Gastroesophageal sphincter (tissue), 4 donors: Measurements from ENCODE around the gene KIF5A. TPM values are rescaled to one million over a fixed set of nuclear protein-coding genes. Genes with fewer than 3 reads are reported as not detected.
"Not testable (repeated sequence)": the region's sequence is repeated elsewhere in the genome, so short reads cannot be mapped to it uniquely, and the experiment has no call there.

Source experiments
- ATAC-seq: fragments of 150-250 bp; one replicate; pipeline ENCODE4 v1.9.1; 2016; ENCODE audit warnings: mild to moderate bottlenecking, moderate library complexity
- H3K27ac ChIP-seq, 4 donors: fragments of 200-600 bp; sonication (generic) in 3 of 4; 1 replicate in 3 of 4; 2 replicates in 1 of 4; pipeline ENCODE4 v1.5.1; 2016 to 2019
- H3K27me3 ChIP-seq: fragments of 200-600 bp; sonication (generic); one replicate; pipeline ENCODE4 v1.5.1; 2019
- H3K36me3 ChIP-seq, 2 donors: fragments of 200-600 bp; sonication (generic); one replicate each; pipeline ENCODE4 v1.5.1; 2019; ENCODE audit warnings: control low read depth in 1 of 2
- H3K4me1 ChIP-seq, 3 donors: fragments of 200-600 bp; sonication (generic); 1 replicate in 2 of 3; 2 replicates in 1 of 3; pipeline ENCODE4 v1.5.1; 2016 to 2019; ENCODE audit warnings: control low read depth in 2 of 3
- H3K4me3 ChIP-seq, 2 donors: fragments of 200-600 bp; sonication (generic); one replicate each; pipeline ENCODE4 v1.5.1; 2019; ENCODE audit warnings: mild to moderate bottlenecking in 1 of 2, moderate library complexity in 1 of 2
- H3K9me3 ChIP-seq, 3 donors: fragments of 200-600 bp; sonication (generic); one replicate each; pipeline ENCODE4 v1.5.1; 2017 to 2019; ENCODE audit warnings: control low read depth in 2 of 3
- CTCF ChIP-seq, 4 experiments: fragments of 200-600 bp in 2 of 4; fragments of 450-650 bp in 2 of 4; sonication (generic) in 1 of 4; IDR thresholded peaks; one replicate each; pipeline ENCODE4 v1.5.1; 2017 to 2019; ENCODE audit warnings: antibody characterized with exemption in 4 of 4, mild to moderate bottlenecking in 2 of 4, moderate library complexity in 2 of 4
- EP300 ChIP-seq: sonication (generic); formaldehyde crosslinking; IDR thresholded peaks from one replicate; pipeline ENCODE4 v1.6.1; 2017; ENCODE audit warnings: antibody characterized with exemption, mild to moderate bottlenecking
- POLR2A ChIP-seq, 2 donors: fragments of 450-650 bp; IDR thresholded peaks; one replicate each; pipeline ENCODE4 v1.6.1; 2017; ENCODE audit warnings: antibody characterized with exemption in 2 of 2, mild to moderate bottlenecking in 2 of 2, moderate library complexity in 1 of 2
- POLR2AphosphoS5 ChIP-seq: sonication (generic); formaldehyde crosslinking; IDR thresholded peaks from one replicate; pipeline ENCODE4 v1.6.1; 2017; ENCODE audit warnings: antibody characterized with exemption
- WGBS, 2 donors: methylation state at CpG; one replicate each; pipeline ENCODE4 v1.1.5; 2018; ENCODE audit warnings: low coverage in 1 of 2; 5-methylcytosine and 5-hydroxymethylcytosine counted together
- total RNA-seq, 4 donors: library from RNA; depleted of rRNA; stranded (reverse); fragments of >200 nt; gene quantifications; one replicate each; pipeline ENCODE4 v1.1.0, GENCODE V29; 2016

KIF5A gene
- total RNA-seq, 4 donors from 2014 or later: 0.89 to 4.7 (median 1.6) TPM

GRCh38 chr12:57553343-57554202, 3.7 kb downstream of the KIF5A start:
- ATAC-seq: no peak
- H3K27me3 ChIP-seq: peaks cover 23% of the 10 kb centered on the region
- no peak overlapping the region for H3K4me3 ChIP-seq
- H3K4me1 ChIP-seq: peaks cover 0 to 16% (median 5%) of the 10 kb centered on the region in 3 donors
- H3K27ac ChIP-seq: no peak overlapping the region
- TF ChIP-seq POLR2AphosphoS5 (no peak), POLR2A (IDR thresholded peaks at IDR 0.05) (no peak), EP300 (no peak), CTCF (IDR thresholded peaks at IDR 0.05) (no peak)
- no peaks in the 10 kb centered on the region for H3K9me3 ChIP-seq
- no peaks in the 10 kb centered on the region for H3K36me3 ChIP-seq
- WGBS, 2 donors: 67 to 75% methylated on average over 3 to 6 of the region's 7 CpGs

- ATAC-seq: no peak
- Histone ChIP-seq H3K36me3 (no peaks in the 10 kb centered on the region), H3K27me3 (peaks cover 14% of the 10 kb centered on the region), H3K27ac (no peak overlapping the region), H3K4me3 (no peak overlapping the region), H3K9me3 (no peaks in the 10 kb centered on the region), H3K4me1 (peaks cover 0 to 13% (median 5%) of the 10 kb centered on the region in 3 donors)
- WGBS, 2 donors: 85 to 100% methylated on average over 1 to 2 of the region's 2 CpGs
- TF ChIP-seq POLR2AphosphoS5: no peak
- TF ChIP-seq CTCF (IDR thresholded peaks at IDR 0.05): no peak
- no peak for TF ChIP-seq POLR2A (IDR thresholded peaks at IDR 0.05)
- no peak for TF ChIP-seq EP300
These were observed 4.6 kb downstream of the KIF5A start for GRCh38 chr12:57554453-57554852.

GRCh38 chr12:57554897-57555296, 5.1 kb downstream of the KIF5A start:
- Histone ChIP-seq H3K27me3 (peaks cover 9% of the 10 kb centered on the region), H3K9me3 (no peaks in the 10 kb centered on the region), H3K36me3 (no peaks in the 10 kb centered on the region), H3K4me3 (no peak overlapping the region), H3K4me1 (peaks cover 0 to 8% (median 5%) of the 10 kb centered on the region in 3 donors), H3K27ac (no peak overlapping the region)
- TF ChIP-seq CTCF (IDR thresholded peaks at IDR 0.05): no peak
- TF ChIP-seq POLR2AphosphoS5: no peak
- TF ChIP-seq EP300: no peak
- no peak for TF ChIP-seq POLR2A (IDR thresholded peaks at IDR 0.05)
- WGBS, 2 donors: 100% methylated on average over 1 of the region's 1 CpG
- ATAC-seq: no peak

- H3K27me3 ChIP-seq: no peaks in the 10 kb centered on the region
- H3K36me3 ChIP-seq: no peaks in the 10 kb centered on the region
- H3K4me1 ChIP-seq: no peaks in the 10 kb centered on the region
- no peak overlapping the region for H3K27ac ChIP-seq
- no peak overlapping the region for H3K4me3 ChIP-seq
- TF ChIP-seq EP300: no peak
- TF ChIP-seq POLR2A (IDR thresholded peaks at IDR 0.05): no peak
- TF ChIP-seq POLR2AphosphoS5: no peak
- TF ChIP-seq CTCF (IDR thresholded peaks at IDR 0.05): no peak
- no peak for ATAC-seq
- WGBS, 2 donors: 85% methylated on average over 2 to 4 of the region's 4 CpGs
- no peaks in the 10 kb centered on the region for H3K9me3 ChIP-seq
These were observed 9.0 kb downstream of the KIF5A start for GRCh38 chr12:57558864-57559263.

GRCh38 chr12:57560516-57560915, 10.7 kb downstream of the KIF5A start:
- Histone ChIP-seq H3K9me3 (no peaks in the 10 kb centered on the region), H3K27me3 (no peaks in the 10 kb centered on the region), H3K36me3 (no peaks in the 10 kb centered on the region), H3K4me3 (no peak overlapping the region), H3K27ac (no peak overlapping the region), H3K4me1 (no peaks in the 10 kb centered on the region)
- ATAC-seq: no peak
- WGBS, 2 donors: 94 to 100% methylated on average over 1 to 2 of the region's 2 CpGs
- no peak for TF ChIP-seq POLR2AphosphoS5
- TF ChIP-seq CTCF (IDR thresholded peaks at IDR 0.05): no peak
- TF ChIP-seq POLR2A (IDR thresholded peaks at IDR 0.05): no peak
- no peak for TF ChIP-seq EP300

GRCh38 chr12:57561117-57561516, 11.3 kb downstream of the KIF5A start:
- H3K27me3 ChIP-seq, H3K27ac ChIP-seq, H3K36me3 ChIP-seq, ATAC-seq, H3K9me3 ChIP-seq, H3K4me1 ChIP-seq, H3K4me3 ChIP-seq: not testable (repeated sequence)
- WGBS, 2 donors: 36% methylated on average over 1 of the region's 1 CpG; no CpG with 5 or more reads in 1 of the 2 donors
